Neural cell (in vitro differentiated cells): ENCODE data around the gene FDXACB1.

ENCODE experiments used
- CTCF ChIP-seq: fragments of 450-650 bp; IDR thresholded peaks from 2 replicates; pipeline ENCODE4 v1.5.1; 2014; ENCODE audit warnings: antibody characterized with exemption, mild to moderate bottlenecking, moderate library complexity; ENCODE audit not compliant: poor library complexity, severe bottlenecking
- EZH2 ChIP-seq: fragments of 200-600, 300-800 bp; shearing (Covaris generic), sonication (generic); IDR thresholded peaks from 2 replicates; pipeline ENCODE4 v1.6.1; 2014; ENCODE audit warnings: antibody characterized with exemption, low read length, borderline replicate concordance, mild to moderate bottlenecking; ENCODE audit not compliant: insufficient read depth, poor library complexity, severe bottlenecking
- MXI1 ChIP-seq: fragments of 450-650 bp; conservative IDR thresholded peaks from 2 replicates; pipeline ENCODE4 v1.6.1; 2014; ENCODE audit warnings: antibody characterized with exemption, mild to moderate bottlenecking; ENCODE audit not compliant: poor library complexity, severe bottlenecking
- POLR2AphosphoS5 ChIP-seq: IDR thresholded peaks from 2 replicates; pipeline ENCODE4 v1.6.1; 2012
- RAD21 ChIP-seq: fragments of 450-650 bp; conservative IDR thresholded peaks from 2 replicates; pipeline ENCODE4 v1.6.1; 2014; ENCODE audit warnings: antibody characterized with exemption, mild to moderate bottlenecking, moderate library complexity
- REST ChIP-seq: IDR thresholded peaks from 2 replicates; pipeline ENCODE4 v1.6.1; 2012; ENCODE audit warnings: borderline replicate concordance
- SMC3 ChIP-seq: fragments of 450-650 bp; conservative IDR thresholded peaks from 2 replicates; pipeline ENCODE4 v1.6.1; 2014; ENCODE audit warnings: antibody characterized with exemption, mild to moderate bottlenecking, moderate library complexity; ENCODE audit not compliant: poor library complexity

GRCh38 chr11:111833524-111833923 lies 45.4 kb downstream of the FDXACB1 start:
- TF ChIP-seq CTCF (no peak), POLR2AphosphoS5 (no peak), EZH2 (no peak), RAD21 (no peak), REST (no peak), SMC3 (no peak), MXI1 (no peak)
